ENCODE results near the gene PLXNA1.

PLXNA1 gene

GRCh38 chr3:126954141-126954842, 28.6 kb upstream of the PLXNA1 start:
- DNase-seq = peak; percentile 41

GRCh38 chr3:126955004-126955790, 27.7 kb upstream of the PLXNA1 start:
- no peak for DNase-seq

- no peak for DNase-seq
Measured at GRCh38 chr3:126956361-126956760, 26.6 kb upstream of the PLXNA1 start.

GRCh38 chr3:126956866-126957650, 25.9 kb upstream of the PLXNA1 start:
- DNase-seq = no peak

- no peak for DNase-seq
Measured at GRCh38 chr3:126957776-126958637, 24.9 kb upstream of the PLXNA1 start.

- DNase-seq = no peak
Measured at GRCh38 chr3:126958638-126959085, 24.3 kb upstream of the PLXNA1 start.

- DNase-seq = no peak
Measured at GRCh38 chr3:126959136-126959920, 23.6 kb upstream of the PLXNA1 start.

GRCh38 chr3:126959921-126960603, 22.9 kb upstream of the PLXNA1 start:
- no peak for DNase-seq

GRCh38 chr3:126960604-126960995, 22.3 kb upstream of the PLXNA1 start:
- no peak for DNase-seq

DNA sequence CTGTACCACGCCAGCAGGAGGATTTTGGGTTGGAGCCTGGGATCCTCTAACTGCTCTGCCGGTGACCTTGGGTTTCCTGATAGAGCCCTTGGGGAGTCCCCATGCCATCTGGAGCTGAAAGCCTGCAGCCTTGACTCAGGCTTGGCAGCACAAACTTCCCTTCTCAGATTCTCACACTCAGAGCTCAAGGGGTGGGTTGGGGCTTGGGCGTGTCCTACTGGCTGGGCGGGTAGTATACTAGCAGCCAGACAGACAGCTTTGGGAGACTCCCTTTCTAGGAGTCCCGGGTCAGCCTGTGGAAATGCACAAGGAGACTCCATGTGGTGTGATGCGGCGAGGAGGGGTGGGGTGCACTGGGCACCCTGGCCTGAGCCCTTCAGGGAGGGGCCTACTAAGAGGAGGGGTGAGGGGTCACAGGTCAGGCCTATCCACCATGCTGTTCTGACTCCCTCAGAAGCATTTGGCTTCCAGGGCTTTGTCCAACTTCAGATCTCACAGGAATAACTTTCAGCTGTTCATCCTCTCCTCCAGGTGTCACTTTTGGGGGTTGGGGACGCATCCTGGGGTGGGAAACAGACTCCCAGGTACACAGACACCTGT, 21.6 kb upstream of the PLXNA1 start:
- no peak for DNase-seq

- no peak for DNase-seq
Measured at GRCh38 chr3:126961791-126962461, 21.0 kb upstream of the PLXNA1 start.

DNA sequence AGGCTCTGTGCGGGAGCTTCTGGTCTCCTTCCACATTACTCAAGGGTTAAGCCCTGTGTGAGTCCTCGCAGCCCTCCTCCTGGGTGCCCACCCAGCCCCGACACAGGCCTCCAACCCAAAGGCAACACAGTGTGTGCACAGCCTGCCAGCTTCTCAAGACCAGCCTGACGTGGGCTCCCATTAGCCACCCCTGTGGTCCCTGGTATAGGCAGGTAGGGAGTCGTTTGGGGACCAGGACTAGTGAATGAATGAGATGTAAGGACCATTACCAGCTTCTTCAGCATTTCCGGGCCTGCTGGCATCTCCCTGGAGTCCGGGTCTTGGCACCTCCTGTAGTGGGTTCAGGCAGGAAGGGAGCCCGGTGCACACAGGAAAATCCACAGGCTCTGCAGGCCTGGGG, 20.2 kb upstream of the PLXNA1 start:
- DNase-seq = no peak

DNA sequence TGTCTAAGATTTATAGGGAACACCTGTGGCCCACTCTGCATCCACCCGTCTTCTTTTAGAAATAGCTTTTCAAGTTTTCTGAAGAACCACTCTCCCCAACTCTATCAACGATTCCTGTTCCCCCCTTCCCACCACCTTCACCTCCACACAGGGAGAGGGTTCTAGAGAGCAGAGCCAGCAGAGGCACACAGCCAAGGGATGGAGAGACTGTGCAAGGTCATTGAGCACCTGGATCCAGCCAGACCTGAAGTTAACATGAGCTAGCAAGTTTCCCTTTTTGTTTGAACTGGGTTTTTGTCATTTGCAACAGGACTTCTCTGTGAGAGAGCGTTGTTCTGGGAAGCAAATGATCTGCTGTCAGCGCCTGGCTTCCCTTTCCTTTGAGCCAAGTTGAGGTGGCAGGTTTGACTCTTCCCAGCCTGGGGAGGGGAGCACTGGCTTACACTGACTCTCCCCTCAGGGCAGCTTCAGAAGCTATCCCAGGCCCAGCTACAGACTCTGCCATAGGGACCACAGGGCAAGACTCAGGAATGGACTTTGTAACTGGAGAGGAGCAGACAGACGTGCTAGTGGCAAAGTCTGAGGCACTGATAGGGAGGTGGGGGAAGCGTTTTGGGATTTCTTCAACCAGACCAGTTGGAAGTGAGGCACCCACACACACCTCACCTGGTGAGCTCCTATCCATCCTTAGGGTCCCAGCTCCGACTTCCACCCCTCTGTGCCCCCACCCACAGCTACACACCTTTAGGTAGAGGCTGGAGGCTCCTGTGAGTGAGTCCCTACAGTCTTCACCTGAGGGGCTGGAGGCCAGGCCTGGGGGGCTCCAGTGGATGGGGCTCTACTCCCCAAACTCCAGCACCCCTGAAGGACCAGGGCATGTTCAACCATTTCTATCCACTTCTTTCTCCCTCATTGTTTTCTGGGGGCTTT, 19.4 kb upstream of the PLXNA1 start:
- no peak for DNase-seq

DNA sequence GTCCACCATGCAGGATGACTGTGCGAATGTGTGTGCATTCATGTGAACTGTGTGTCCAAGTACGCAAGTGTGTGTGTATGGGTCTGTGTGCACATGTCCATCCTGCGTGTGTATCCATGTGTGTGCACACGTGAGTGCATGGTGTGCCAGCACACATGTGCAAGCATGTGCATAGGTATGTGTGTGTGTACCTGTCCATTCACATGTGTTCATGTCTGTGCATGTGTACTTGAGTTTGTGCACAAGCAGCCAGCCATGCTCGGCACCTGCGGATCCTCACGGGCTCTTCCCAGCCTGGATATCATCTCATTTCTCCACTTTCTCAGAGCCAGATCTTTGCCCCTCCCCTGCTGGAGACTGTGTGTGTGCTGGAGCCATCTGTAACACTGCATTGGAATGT, 18.7 kb upstream of the PLXNA1 start:
- DNase-seq = no peak

DNA sequence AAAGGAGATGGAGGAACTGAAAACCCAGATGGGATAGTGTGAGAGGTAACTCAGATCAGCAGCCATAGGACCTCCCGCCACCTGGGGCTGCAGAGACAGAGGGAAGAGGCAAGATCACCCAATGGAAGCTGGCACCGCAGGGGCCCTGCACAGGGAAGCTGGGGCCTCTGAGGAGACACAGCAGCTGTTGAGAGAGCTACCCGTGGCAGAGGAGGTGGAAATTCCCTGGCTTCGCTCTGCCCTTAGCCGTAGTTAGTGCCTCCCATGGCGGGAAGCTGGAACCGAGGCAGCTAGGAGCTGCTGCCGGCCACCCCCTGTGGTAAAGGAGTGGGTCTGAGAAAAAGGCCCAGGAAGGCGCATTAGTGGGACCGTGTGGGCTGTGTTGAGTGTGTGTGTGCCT, 18.0 kb upstream of the PLXNA1 start:
- no peak for DNase-seq

DNA sequence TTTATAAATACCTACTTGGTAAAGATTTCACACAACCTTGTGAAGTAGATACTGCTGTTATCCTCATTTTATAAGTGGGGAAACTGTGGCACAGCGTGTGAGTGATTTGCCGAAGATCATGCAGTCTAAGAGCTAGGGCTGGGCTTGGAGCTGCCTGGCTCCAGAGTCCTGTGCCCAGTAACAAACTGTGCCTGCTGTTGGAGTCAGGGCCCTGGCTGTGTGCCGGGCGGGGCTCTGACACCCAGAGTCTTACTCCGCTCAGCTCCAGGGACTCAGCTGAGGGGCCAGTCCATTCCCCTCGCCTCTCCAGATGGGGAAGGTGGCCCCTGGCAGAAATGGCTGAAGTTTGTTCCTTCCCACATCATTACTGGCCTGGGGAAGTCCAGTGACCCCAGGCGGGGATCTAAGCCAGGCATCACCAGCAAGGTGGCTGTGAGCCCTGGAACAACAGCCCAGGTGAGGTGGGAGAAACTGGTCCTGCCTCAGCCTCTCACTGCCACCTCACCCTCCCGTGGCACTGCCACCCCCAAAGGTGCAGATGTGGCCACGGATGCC, 17.3 kb upstream of the PLXNA1 start:
- no peak for DNase-seq

GRCh38 chr3:126967386-126967785, 15.5 kb upstream of the PLXNA1 start:
- DNase-seq = no peak

All from NK-92 treated with Interleukin-12 subunit alpha and Interleukin-12 subunit beta, amount 100 ng/mL, for 24 hours (cell line).